ENCODE data around the gene CCNI2.
"Not testable (repeated sequence)": the region's sequence is repeated elsewhere in the genome, so short reads cannot be mapped to it uniquely, and the experiment has no call there.

CCNI2 gene

GRCh38 chr5:132781029-132781428 lies 33.8 kb downstream of the CCNI2 start:
- no peak for DNase-seq (ENCODE audit: low spot score)

DNA sequence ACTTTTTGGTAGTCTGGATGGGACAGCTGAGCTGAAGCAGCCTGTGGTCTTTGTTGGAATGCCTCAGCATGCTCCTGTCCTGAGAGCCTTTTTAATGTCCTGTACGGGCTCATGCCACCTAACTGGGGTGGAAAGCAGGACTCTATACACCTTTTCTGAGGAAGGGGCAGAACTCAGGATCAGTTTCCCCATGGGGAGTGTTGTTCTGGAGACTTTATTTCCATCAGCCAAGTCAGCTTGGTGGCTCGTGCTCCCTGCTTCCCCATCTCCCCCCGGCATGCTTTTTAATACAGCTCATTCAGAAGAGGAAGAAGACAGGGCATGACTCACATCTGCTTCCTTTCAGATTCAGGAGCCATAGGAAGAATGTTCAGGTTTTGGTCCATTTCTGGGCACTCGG lies 34.9 kb downstream of the CCNI2 start:
- peak; percentile 55 for DNase-seq (ENCODE audit: low spot score)

DNA sequence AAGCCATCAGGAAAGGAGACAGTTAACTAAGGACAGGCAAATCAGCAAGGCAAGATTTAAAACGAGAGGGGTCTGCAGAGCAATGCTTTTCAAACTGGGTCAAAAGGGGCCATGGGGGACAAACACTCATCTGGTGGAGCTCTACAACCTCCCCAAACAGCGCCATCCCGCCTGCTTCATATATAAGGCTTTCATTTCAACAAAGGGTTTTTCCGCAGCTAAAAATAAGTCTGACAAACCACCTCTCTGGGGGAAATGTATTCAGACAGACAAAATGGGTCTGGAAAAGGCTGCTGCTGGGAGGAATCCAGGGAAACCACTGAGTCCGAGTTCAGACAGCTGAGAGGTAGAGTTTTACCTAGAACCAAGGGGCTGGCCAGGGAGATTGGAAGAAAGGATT lies 38.1 kb downstream of the CCNI2 start:
- no peak for DNase-seq (ENCODE audit: low spot score)

- DNase-seq (ENCODE audit: low spot score), result no peak
Measured at GRCh38 chr5:132785864-132786263, 38.6 kb downstream of the CCNI2 start.

- DNase-seq (ENCODE audit: low spot score), result peak; percentile 84
Measured at GRCh38 chr5:132787076-132787475, 39.9 kb downstream of the CCNI2 start.

DNA sequence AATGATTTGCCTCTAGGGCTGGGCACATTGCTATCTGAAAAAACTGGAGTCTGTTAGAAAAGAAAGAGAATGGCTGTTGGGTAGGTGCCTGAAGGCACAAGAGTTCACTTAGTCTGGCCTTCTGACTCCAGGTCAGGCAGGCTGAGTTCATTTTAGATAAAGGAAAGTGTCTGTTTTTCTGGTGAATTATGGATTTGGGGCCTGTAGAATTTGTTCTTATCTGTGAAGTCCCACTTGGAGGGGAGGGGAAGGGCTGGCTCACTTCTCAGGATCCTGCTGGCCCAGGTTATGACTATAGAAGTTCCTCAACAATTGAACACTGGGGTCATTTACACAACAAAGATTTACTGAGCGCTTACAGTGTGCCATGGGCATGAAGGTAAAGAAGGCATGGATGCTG lies 41.3 kb downstream of the CCNI2 start:
- no peak for DNase-seq (ENCODE audit: low spot score)

- no peak for DNase-seq (ENCODE audit: low spot score)
Measured at GRCh38 chr5:132788990-132789886, 42.0 kb downstream of the CCNI2 start.

- DNase-seq (ENCODE audit: low spot score), result no peak
Measured at GRCh38 chr5:132790201-132790865, 43.1 kb downstream of the CCNI2 start.

DNA sequence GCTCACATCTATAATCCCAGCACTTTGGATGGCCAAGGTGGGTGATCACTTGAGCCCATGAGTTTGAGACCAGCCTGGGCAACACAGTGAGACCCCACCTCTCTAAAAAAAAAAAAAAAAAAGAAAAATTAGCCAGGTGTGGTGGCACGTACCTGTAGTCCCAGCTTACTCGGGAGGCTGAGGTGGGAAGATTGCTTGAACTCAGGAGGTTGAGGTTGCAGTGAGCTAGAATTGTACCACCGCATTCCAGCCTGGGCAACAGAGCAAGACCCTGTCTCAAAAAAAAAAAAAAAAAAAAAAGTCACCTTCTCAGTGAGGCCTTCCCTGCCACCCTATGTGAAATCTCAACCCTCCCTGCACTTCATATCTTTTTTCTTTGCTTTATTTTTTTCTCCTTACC lies 43.8 kb downstream of the CCNI2 start:
- DNase-seq (ENCODE audit: low spot score), result no peak

DNA sequence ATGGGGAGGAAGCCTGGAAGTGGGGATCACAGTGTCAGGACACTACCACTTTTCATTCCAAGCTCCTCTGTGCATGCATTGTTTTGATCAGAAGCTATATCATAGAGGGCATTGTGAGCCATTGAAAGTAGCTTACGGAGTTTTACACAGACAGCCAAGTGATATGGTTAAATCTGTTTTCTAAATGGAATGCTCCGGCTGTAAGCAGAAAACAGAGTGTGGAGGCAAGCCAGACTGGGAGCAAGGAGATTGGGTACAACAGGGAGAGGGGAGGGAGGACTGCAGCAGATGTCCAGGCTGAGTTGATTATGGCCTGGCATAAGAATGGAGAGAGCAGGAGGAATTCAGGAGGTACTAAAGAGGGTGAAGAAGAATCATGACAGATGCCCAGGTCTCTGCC lies 50.4 kb downstream of the CCNI2 start:
- peak; percentile 71 for DNase-seq (ENCODE audit: low spot score)

- DNase-seq (ENCODE audit: low spot score), result no peak
Measured at GRCh38 chr5:132799392-132799791, 52.2 kb downstream of the CCNI2 start.

DNA sequence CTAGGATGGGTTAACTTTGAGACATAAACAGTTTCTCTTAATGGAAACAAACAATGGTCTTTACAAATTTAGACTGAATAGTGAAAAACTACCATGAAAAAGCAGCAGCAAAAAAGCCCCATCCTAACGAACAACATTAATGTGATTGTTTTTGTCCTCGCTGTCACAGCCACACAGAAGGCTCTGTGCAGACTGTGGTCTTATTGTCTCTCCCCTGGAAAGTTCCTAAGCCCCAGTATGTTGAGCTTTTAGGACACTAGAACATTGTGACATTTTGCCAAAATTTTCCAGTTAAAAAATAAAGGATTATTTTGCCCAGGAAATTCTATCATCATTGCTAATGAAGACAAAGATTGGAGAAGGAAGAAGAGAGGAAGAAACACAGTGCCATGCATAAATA lies 53.3 kb downstream of the CCNI2 start:
- DNase-seq (ENCODE audit: low spot score), result no peak

DNA sequence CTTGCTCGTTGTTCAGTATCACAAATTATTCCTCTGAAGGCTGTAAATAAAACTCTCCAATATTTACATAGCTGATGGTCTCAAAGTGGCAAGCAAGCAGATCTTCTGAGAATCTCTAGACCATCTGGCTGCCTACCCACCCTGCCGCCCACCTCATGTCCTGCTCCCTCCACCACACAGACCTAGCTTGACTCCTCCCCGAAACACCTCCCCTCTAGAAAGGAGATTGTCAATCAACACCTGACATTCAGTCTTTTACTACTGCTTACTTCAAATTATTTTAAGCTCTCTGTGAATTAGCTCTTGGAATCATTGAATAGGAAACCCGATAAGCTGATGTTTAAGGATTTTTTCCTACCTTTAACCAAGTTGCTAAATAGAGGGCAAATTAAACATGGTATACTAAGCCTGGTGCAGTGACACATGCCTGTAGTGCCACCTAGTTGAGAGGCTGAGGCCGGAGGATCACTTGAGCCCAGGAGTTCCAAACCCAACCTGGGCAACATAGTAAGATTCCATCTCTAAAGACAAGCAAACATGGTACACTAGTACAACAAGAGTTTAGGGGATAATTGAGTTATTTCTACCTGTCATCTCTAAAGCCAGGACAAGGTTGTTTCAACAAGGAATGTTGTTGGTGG lies 54.9 kb downstream of the CCNI2 start:
- DNase-seq (ENCODE audit: low spot score), result no peak

- DNase-seq (ENCODE audit: low spot score), result not testable (repeated sequence)
Measured at GRCh38 chr5:132802685-132803066, 55.5 kb downstream of the CCNI2 start.
